Loucy (cell line): Measurements from ENCODE around the gene JAG2.

Experiments
- H2AFZ ChIP-seq: fragments of 200-600 bp; sonication (generic); 2 replicates; pipeline ENCODE4 v1.6.0; 2016; ENCODE audit warnings: antibody characterized with exemption, mild to moderate bottlenecking, low read length, moderate library complexity
- H3F3A ChIP-seq: fragments of 200-600 bp; 2 replicates; pipeline ENCODE4 v1.6.0; 2016; ENCODE audit warnings: antibody characterized with exemption, low read depth, mild to moderate bottlenecking
- H3K27me3 ChIP-seq: fragments of 200-600 bp; sonication (generic); 2 replicates; pipeline ENCODE4 v1.6.1; 2014; ENCODE audit warnings: low read length, mild to moderate bottlenecking; ENCODE audit not compliant: insufficient read depth, poor library complexity, severe bottlenecking
- H3K36me3 ChIP-seq: fragments of 200-600 bp; sonication (generic); 2 replicates; pipeline ENCODE4 v1.6.1; 2016; ENCODE audit warnings: low read length; ENCODE audit not compliant: insufficient read depth
- H3K4me1 ChIP-seq: fragments of 200-600 bp; sonication (generic); 2 replicates; pipeline ENCODE4 v1.5.1; 2014; ENCODE audit warnings: low read length, mild to moderate bottlenecking; ENCODE audit not compliant: insufficient read depth, poor library complexity, severe bottlenecking
- H3K4me2 ChIP-seq: fragments of 200-600 bp; sonication (generic); 2 replicates; pipeline ENCODE4 v1.6.0; 2014; ENCODE audit warnings: antibody characterized with exemption, low read length, low read depth, mild to moderate bottlenecking; ENCODE audit not compliant: poor library complexity, severe bottlenecking
- H3K4me3 ChIP-seq: fragments of 200-600 bp; sonication (generic); 2 replicates; pipeline ENCODE4 v1.5.1; 2014; ENCODE audit warnings: low read length, mild to moderate bottlenecking, mixed read lengths; ENCODE audit not compliant: poor library complexity, severe bottlenecking
- H3K79me2 ChIP-seq: fragments of 200-600 bp; sonication (generic); 2 replicates; pipeline ENCODE4 v1.6.1; 2014; ENCODE audit warnings: low read length; ENCODE audit not compliant: insufficient read depth
- H3K9ac ChIP-seq: fragments of 200-600 bp; sonication (generic); 2 replicates; pipeline ENCODE4 v1.6.0; 2014; ENCODE audit warnings: mild to moderate bottlenecking, low read depth, low read length, moderate library complexity; ENCODE audit not compliant: poor library complexity, severe bottlenecking
- H3K9me2 ChIP-seq: fragments of 200-600 bp; sonication (generic); replicated peaks from 2 replicates; pipeline ENCODE4 v1.6.1; 2016; ENCODE audit warnings: low read depth, low read length, mixed read lengths
- H3K9me3 ChIP-seq: fragments of 200-600 bp; sonication (generic); 2 replicates; pipeline ENCODE4 v1.6.1; 2014; ENCODE audit warnings: mild to moderate bottlenecking, antibody characterized with exemption, low read length, low read depth; ENCODE audit not compliant: insufficient read depth
- H4K20me1 ChIP-seq: fragments of 200-600 bp; sonication (generic); 2 replicates; pipeline ENCODE4 v1.6.0; 2014; ENCODE audit warnings: antibody characterized with exemption, low read length, mild to moderate bottlenecking; ENCODE audit not compliant: insufficient read depth, poor library complexity, severe bottlenecking
- CTCF ChIP-seq: fragments of 200-600 bp; sonication (generic); conservative IDR thresholded peaks from 2 replicates; pipeline ENCODE4 v1.5.1; 2014; ENCODE audit warnings: mild to moderate bottlenecking, antibody characterized with exemption, low read length
- EZH2phosphoT487 ChIP-seq: fragments of 200-600 bp; IDR thresholded peaks from 2 replicates; pipeline ENCODE4 v1.6.1; 2018; ENCODE audit warnings: antibody characterized with exemption, mild to moderate bottlenecking, moderate library complexity, borderline replicate concordance

Gene JAG2

DNA sequence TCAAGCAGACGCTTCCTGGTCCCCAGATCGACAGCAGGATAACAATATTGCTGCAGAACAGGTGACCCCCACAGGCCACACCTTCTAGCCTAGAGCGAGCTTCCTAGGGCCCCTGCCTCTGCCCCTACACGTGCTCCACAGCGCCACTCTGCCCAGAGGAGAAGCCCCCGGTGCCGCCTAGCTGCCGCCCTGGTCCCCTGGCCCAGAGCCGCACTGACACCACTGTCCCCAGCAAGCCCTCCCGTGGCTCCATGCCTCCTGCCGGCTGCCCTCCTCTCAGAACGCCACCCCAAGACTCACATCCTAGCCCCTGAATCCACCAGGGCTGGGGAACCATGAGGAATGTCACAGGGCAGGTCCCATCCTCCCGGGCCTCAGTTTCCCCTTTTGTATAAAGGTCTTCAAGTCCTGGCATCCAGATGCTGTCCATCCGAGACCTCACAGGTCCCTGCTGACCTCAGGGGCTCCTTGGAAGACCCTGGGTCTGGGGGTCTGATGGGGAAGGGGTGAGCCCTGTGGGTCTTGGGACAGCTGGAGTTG, 31.0 kb downstream of the JAG2 start:
- no peaks in the 10 kb centered on the region for H3K36me3 ChIP-seq
- H3K9me3 ChIP-seq, result peaks cover 8% of the 10 kb centered on the region; the same call in 1 of the 2 replicates
- H2AFZ ChIP-seq, result no peak overlapping the region
- H3K9ac ChIP-seq, result no peak overlapping the region
- no peak for TF ChIP-seq CTCF
- no peak for TF ChIP-seq EZH2phosphoT487
- peaks cover 8% of the 10 kb centered on the region for H3K4me1 ChIP-seq
- no peak overlapping the region for H3K4me2 ChIP-seq
- no peaks in the 10 kb centered on the region for H4K20me1 ChIP-seq
- H3K27me3 ChIP-seq, result no peaks in the 10 kb centered on the region
- H3K4me3 ChIP-seq, result no peak overlapping the region
- no peaks in the 10 kb centered on the region for H3F3A ChIP-seq
- no peaks in the 10 kb centered on the region for H3K79me2 ChIP-seq
- no peaks in the 10 kb centered on the region for H3K9me2 ChIP-seq

GRCh38 chr14:105136401-105137322, 31.9 kb downstream of the JAG2 start:
- H3K79me2 ChIP-seq, result no peaks in the 10 kb centered on the region
- H3F3A ChIP-seq, result no peaks in the 10 kb centered on the region
- H3K4me3 ChIP-seq, result no peak overlapping the region
- H3K9me3 ChIP-seq, result peaks cover 9% of the 10 kb centered on the region; the same call in 1 of the 2 replicates
- no peak for TF ChIP-seq CTCF
- TF ChIP-seq EZH2phosphoT487, result no peak
- H3K4me2 ChIP-seq, result no peak overlapping the region
- H3K9me2 ChIP-seq, result no peaks in the 10 kb centered on the region
- H2AFZ ChIP-seq, result no peak overlapping the region
- H3K4me1 ChIP-seq, result peaks cover 8% of the 10 kb centered on the region
- H3K9ac ChIP-seq, result no peak overlapping the region
- no peaks in the 10 kb centered on the region for H3K36me3 ChIP-seq
- no peaks in the 10 kb centered on the region for H4K20me1 ChIP-seq
- no peaks in the 10 kb centered on the region for H3K27me3 ChIP-seq

- Histone ChIP-seq H3F3A (no peaks in the 10 kb centered on the region), H3K36me3 (no peaks in the 10 kb centered on the region), H4K20me1 (no peaks in the 10 kb centered on the region), H3K9me2 (no peaks in the 10 kb centered on the region), H3K27me3 (no peaks in the 10 kb centered on the region), H3K4me2 (no peak overlapping the region), H3K9me3 (peaks cover 11% of the 10 kb centered on the region; the same call in 1 of the 2 replicates), H3K4me1 (peaks cover 8% of the 10 kb centered on the region), H3K9ac (no peak overlapping the region), H3K79me2 (no peaks in the 10 kb centered on the region), H3K4me3 (no peak overlapping the region), H2AFZ (no peak overlapping the region)
- TF ChIP-seq CTCF (no peak), EZH2phosphoT487 (no peak)
These were observed 32.7 kb downstream of the JAG2 start for GRCh38 chr14:105135700-105136395.
